ENCODE data around the gene TRHDE.

TRHDE gene

GRCh38 chr12:72610854-72611358, 338.7 kb downstream of the TRHDE start:
- H3F3A ChIP-seq (ENCODE audit: insufficient read depth) = no peaks in the 10 kb centered on the region
- no peaks in the 10 kb centered on the region for H4K20me1 ChIP-seq (ENCODE audit: low read depth, low read length)

GRCh38 chr12:72612171-72612570, 340.0 kb downstream of the TRHDE start:
- no peak overlapping the region for H3K4me3 ChIP-seq (ENCODE audit: insufficient read depth, low read length, poor library complexity, severe bottlenecking)
- no peak overlapping the region for H3K9ac ChIP-seq (ENCODE audit: low read length)
- no peak overlapping the region for H3K4me2 ChIP-seq (ENCODE audit: low read depth, low read length, poor library complexity, severe bottlenecking)
- H3K27ac ChIP-seq (ENCODE audit: low read depth, low read length) = no peak overlapping the region
- H3K36me3 ChIP-seq (ENCODE audit: low read length) = no peaks in the 10 kb centered on the region
- H3K9me2 ChIP-seq (replicated peaks; ENCODE audit: insufficient read depth, low read length) = no peaks in the 10 kb centered on the region
- no peaks in the 10 kb centered on the region for H3K79me2 ChIP-seq (ENCODE audit: insufficient read depth, low read length)
- H3K27me3 ChIP-seq (ENCODE audit: low read length) = no peaks in the 10 kb centered on the region
- no peaks in the 10 kb centered on the region for H3K9me3 ChIP-seq (ENCODE audit: insufficient read depth, low read length)
- no peaks in the 10 kb centered on the region for H4K20me1 ChIP-seq (ENCODE audit: low read depth, low read length)
- no peak overlapping the region for H2AFZ ChIP-seq (ENCODE audit: low read depth, low read length, severe bottlenecking)
- TF ChIP-seq CTCF (IDR thresholded peaks at IDR 0.05; ENCODE audit: insufficient read depth, low read length, poor library complexity, severe bottlenecking) (no peak), EZH2phosphoT487 (conservative IDR thresholded peaks at IDR 0.05; ENCODE audit: low read length) (no peak)
- no peaks in the 10 kb centered on the region for H3F3A ChIP-seq (ENCODE audit: insufficient read depth)

More at GRCh38 chr12:72610854-72611358, 338.7 kb downstream of the TRHDE start:
- Histone ChIP-seq H3K4me2 (ENCODE audit: low read depth, low read length, poor library complexity, severe bottlenecking) (no peak overlapping the region), H3K9me3 (ENCODE audit: insufficient read depth, low read length) (no peaks in the 10 kb centered on the region), H2AFZ (ENCODE audit: low read depth, low read length, severe bottlenecking) (no peak overlapping the region), H3K9me2 (replicated peaks; ENCODE audit: insufficient read depth, low read length) (no peaks in the 10 kb centered on the region), H3K79me2 (ENCODE audit: insufficient read depth, low read length) (no peaks in the 10 kb centered on the region), H3K4me3 (ENCODE audit: insufficient read depth, low read length, poor library complexity, severe bottlenecking) (no peak overlapping the region), H3K27ac (ENCODE audit: low read depth, low read length) (no peak overlapping the region), H3K36me3 (ENCODE audit: low read length) (no peaks in the 10 kb centered on the region), H3K27me3 (ENCODE audit: low read length) (no peaks in the 10 kb centered on the region), H3K9ac (ENCODE audit: low read length) (no peak overlapping the region)
- TF ChIP-seq CTCF (IDR thresholded peaks at IDR 0.05; ENCODE audit: insufficient read depth, low read length, poor library complexity, severe bottlenecking) = no peak
- no peak for TF ChIP-seq EZH2phosphoT487 (conservative IDR thresholded peaks at IDR 0.05; ENCODE audit: low read length)

- Histone ChIP-seq H4K20me1 (ENCODE audit: low read depth, low read length) (no peaks in the 10 kb centered on the region), H3K27me3 (ENCODE audit: low read length) (no peaks in the 10 kb centered on the region), H3K4me2 (ENCODE audit: low read depth, low read length, poor library complexity, severe bottlenecking) (no peak overlapping the region), H3F3A (ENCODE audit: insufficient read depth) (no peaks in the 10 kb centered on the region), H3K27ac (ENCODE audit: low read depth, low read length) (no peak overlapping the region), H3K4me3 (ENCODE audit: insufficient read depth, low read length, poor library complexity, severe bottlenecking) (no peak overlapping the region), H3K9ac (ENCODE audit: low read length) (no peak overlapping the region), H3K36me3 (ENCODE audit: low read length) (no peaks in the 10 kb centered on the region), H2AFZ (ENCODE audit: low read depth, low read length, severe bottlenecking) (no peak overlapping the region), H3K9me2 (replicated peaks; ENCODE audit: insufficient read depth, low read length) (no peaks in the 10 kb centered on the region; the same call in 1 of the 2 replicates), H3K9me3 (ENCODE audit: insufficient read depth, low read length) (no peaks in the 10 kb centered on the region), H3K79me2 (ENCODE audit: insufficient read depth, low read length) (no peaks in the 10 kb centered on the region)
- TF ChIP-seq EZH2phosphoT487 (conservative IDR thresholded peaks at IDR 0.05; ENCODE audit: low read length) (no peak), CTCF (IDR thresholded peaks at IDR 0.05; ENCODE audit: insufficient read depth, low read length, poor library complexity, severe bottlenecking) (no peak)
Observed at GRCh38 chr12:72618764-72619163, 346.6 kb downstream of the TRHDE start.

All from SU-DHL-6 (cell line).